Central memory CD8-positive, alpha-beta T cell (primary cell): Measurements from ENCODE around the gene NXF1.

ENCODE experiments used
- ATAC-seq: fragments of 150-1000 bp; cut with Tn5 transposase; replicated peaks from 2 replicates; pipeline ENCODE4 v1.10.0; 2022; ENCODE audit warnings: mild to moderate bottlenecking, moderate FRiP score, moderate number of reproducible peaks; ENCODE audit not compliant: poor library complexity, severe bottlenecking; ENCODE audit errors: extremely low read depth
- DNase-seq, 2 donors: peaks; one replicate each; pipeline ENCODE4 v3.0.0; 2021; ENCODE audit warnings: low spot score in 2 of 2
- H3K27ac Mint-ChIP-seq: one replicate; pipeline ENCODE4 v1.8.0; 2022; ENCODE audit warnings: low read depth, mild to moderate bottlenecking, moderate library complexity, mixed read lengths
- H3K27me3 Mint-ChIP-seq: one replicate; pipeline ENCODE4 v1.8.0; 2022; ENCODE audit warnings: mixed read lengths
- H3K36me3 Mint-ChIP-seq: one replicate; pipeline ENCODE4 v1.8.0; 2022; ENCODE audit warnings: mild to moderate bottlenecking, moderate library complexity, mixed read lengths; ENCODE audit not compliant: insufficient read depth
- H3K4me1 Mint-ChIP-seq: one replicate; pipeline ENCODE4 v1.8.0; 2022; ENCODE audit warnings: mixed read lengths
- H3K4me3 Mint-ChIP-seq: one replicate; pipeline ENCODE4 v1.8.0; 2022; ENCODE audit warnings: mild to moderate bottlenecking, moderate library complexity, mixed read lengths
- H3K9me3 Mint-ChIP-seq: one replicate; pipeline ENCODE4 v1.8.0; 2022; ENCODE audit warnings: mixed read lengths

Gene NXF1

DNA sequence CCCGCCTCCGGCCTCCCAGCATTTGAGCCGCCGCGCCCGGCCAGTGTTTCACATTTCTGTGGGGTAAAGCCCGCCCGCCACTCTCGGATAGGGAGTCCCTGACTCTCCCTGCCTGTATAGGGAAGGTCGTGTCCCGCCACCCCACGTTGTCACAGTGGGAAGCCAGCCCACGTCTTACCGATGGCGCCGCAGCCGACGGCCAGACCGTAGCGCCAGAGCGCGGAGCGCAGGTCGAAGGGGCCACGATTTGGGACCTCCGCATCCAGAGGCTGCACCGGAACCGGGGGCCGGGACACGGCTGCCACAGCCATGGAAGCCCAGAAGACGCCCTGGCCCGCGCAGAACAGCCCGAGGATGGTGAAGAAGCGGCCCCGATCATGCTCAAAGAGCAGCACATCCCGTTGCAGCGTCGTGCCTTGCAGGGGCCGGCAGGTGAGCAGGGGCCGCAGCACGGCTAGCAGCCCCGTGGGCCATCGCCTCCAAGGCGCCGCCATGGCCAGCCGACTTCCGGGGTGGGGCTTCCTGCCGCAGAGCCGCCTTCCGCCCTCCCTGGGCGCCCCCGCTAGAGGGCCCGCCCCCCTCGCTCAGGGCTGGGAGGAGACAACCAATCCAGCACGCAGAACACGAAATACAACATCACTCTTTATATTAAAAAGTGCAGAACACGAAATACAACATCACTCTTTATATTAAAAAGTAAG is 13.6 kb downstream of the NXF1 start, which contains the start of gene TMEM223:
TSS of gene TMEM223 (minus strand) at position 506 of the 701 bp plus-strand sequence. CDS start at position 494, 12 bp downstream.
- Mint-ChIP-seq H3K4me1 (peaks cover 51% of the 10 kb centered on the region), H3K27ac (peak within 1 kb of the TSS; percentile 83), H3K9me3 (no peaks in the 10 kb centered on the region), H3K36me3 (peaks cover 51% of the 10 kb centered on the region), H3K27me3 (no peaks in the 10 kb centered on the region), H3K4me3 (peak within 1 kb of the TSS; percentile 97)
- ATAC-seq (peak; percentile 73), DNase-seq (peak; percentile 80 to 83)

DNA sequence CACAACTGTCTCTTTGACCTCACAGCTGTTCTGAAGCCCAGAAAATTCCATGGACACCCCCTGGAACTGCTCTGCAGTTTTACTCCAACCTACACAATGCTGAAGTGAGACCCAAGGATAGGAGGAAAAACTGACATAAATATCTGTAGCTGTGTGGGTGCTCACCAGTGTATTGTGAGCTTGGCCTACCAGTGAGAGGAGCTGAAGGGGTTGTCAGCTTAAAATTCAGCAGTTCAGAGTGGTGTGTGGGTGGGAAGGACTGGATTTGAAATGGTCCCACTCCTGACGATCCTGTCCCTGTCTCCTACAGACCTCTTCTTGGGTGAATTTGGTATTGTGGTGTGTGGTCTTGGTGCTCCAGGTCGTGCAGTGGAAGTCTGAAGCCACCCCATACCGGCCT is 15.7 kb downstream of the NXF1 start:
- DNase-seq (no peak), ATAC-seq (no peak)
- peak overlapping the region; percentile 97 for H3K4me3 Mint-ChIP-seq
- peaks cover 53% of the 10 kb centered on the region for H3K4me1 Mint-ChIP-seq
- peak overlapping the region; percentile 74 for H3K27ac Mint-ChIP-seq
- H3K9me3 Mint-ChIP-seq = no peaks in the 10 kb centered on the region
- H3K36me3 Mint-ChIP-seq = peaks cover 39% of the 10 kb centered on the region
- no peaks in the 10 kb centered on the region for H3K27me3 Mint-ChIP-seq

DNA sequence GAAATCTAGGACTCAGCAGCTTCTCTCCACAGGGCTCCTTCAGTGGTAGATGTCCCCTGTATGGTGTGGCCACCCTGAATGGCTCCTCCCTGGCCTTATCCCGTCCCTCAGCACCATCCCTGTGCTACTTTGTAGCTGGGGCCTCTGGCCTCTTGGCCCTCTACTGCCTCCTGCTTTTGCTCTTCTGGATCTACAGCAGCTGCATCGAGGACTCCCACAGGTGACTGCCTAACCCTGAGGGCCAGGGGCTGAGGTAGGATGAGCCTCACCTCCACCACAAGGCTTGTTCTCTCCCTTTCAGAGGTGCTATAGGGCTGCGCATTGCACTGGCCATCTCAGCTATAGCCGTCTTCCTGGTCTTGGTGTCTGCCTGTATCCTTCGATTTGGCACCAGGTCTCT is 16.2 kb downstream of the NXF1 start:
- DNase-seq = no peak
- H3K4me3 Mint-ChIP-seq = peak overlapping the region; percentile 97
- peak overlapping the region; percentile 74 for H3K27ac Mint-ChIP-seq
- no peaks in the 10 kb centered on the region for H3K9me3 Mint-ChIP-seq
- peaks cover 34% of the 10 kb centered on the region for H3K36me3 Mint-ChIP-seq
- peaks cover 48% of the 10 kb centered on the region for H3K4me1 Mint-ChIP-seq
- ATAC-seq = no peak
- H3K27me3 Mint-ChIP-seq = no peaks in the 10 kb centered on the region

DNA sequence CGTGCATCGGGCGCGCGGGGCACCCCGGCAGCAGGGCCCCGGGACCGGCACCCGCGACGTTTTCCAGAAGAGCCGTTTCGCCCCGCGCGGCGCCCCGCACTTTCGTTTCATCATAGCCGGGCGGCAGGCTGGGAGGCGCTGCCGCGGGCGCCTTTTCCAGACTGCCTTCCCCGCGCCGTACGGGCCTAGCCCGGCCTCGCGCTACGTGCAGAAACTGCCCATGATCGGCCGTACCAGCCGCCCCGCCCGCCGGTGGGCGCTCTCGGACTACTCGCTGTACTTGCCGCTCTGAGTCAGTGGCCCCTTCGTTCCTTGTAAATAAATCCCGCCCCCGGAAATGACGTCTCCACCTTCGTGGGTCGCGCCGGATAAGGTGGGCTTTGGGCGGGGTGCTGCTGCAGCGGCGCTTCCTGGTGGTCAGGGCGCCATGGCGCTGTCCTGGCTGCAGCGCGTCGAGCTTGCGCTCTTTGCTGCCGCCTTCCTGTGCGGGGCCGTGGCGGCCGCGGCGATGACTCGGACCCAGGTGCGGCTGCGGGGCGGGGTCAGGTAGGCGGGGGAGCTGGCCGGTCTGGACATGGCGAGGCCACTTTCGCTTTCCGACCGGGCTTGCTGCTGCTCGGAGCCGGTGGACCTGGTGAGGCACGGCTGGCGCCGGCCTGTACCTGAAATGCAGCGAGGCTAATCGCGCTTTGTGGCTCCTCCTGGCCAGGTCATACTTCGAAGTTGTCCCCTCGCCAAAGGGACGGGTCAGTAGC is 18.1 kb downstream of the NXF1 start, which contains the start of gene TMEM179B:
TSS of gene TMEM179B (plus strand) at position 398 of the 755 bp plus-strand sequence. CDS start at position 428, 30 bp downstream.
- Mint-ChIP-seq H3K4me1 (peaks cover 48% of the 10 kb centered on the region), H3K4me3 (peak within 1 kb of the TSS; percentile 97), H3K36me3 (peaks cover 30% of the 10 kb centered on the region), H3K27ac (peak within 1 kb of the TSS; percentile 91), H3K9me3 (no peaks in the 10 kb centered on the region), H3K27me3 (no peaks in the 10 kb centered on the region)
- ATAC-seq (peak; percentile 78), DNase-seq (peak; percentile 95 to 97)

DNA sequence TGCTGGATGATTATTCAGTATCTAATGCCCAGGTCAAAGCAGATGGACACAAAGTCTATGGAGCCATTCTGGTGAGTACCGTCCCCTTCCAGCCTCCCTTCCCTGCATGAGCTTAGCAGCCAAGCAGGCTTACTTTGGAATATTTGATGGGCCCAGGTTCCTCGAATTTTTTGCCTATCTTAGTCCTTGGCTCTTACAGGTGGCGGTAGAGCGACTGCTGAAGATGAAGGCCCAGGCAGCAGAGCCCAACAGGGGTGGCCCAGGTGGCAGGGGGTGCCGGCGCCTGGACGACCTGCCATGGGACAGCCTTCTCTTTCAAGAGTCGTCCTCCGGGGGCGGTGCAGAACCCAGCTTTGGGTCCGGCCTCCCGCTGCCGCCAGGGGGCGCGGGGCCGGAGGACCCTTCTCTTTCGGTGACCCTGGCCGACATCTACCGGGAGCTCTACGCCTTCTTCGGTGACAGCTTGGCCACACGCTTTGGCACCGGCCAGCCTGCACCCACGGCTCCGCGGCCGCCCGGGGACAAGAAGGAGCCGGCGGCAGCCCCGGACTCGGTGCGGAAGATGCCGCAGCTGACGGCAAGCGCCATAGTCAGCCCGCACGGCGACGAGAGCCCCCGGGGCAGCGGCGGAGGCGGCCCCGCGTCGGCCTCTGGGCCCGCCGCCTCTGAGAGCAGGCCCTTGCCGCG is 18.8 kb downstream of the NXF1 start:
- H3K9me3 Mint-ChIP-seq = no peaks in the 10 kb centered on the region
- H3K4me1 Mint-ChIP-seq = peaks cover 43% of the 10 kb centered on the region
- peak overlapping the region; percentile 97 for H3K4me3 Mint-ChIP-seq
- ATAC-seq = peak; percentile 75
- H3K36me3 Mint-ChIP-seq = peaks cover 27% of the 10 kb centered on the region
- peak overlapping the region; percentile 91 for H3K27ac Mint-ChIP-seq
- DNase-seq = peak; percentile 77 to 80
- no peaks in the 10 kb centered on the region for H3K27me3 Mint-ChIP-seq

DNA sequence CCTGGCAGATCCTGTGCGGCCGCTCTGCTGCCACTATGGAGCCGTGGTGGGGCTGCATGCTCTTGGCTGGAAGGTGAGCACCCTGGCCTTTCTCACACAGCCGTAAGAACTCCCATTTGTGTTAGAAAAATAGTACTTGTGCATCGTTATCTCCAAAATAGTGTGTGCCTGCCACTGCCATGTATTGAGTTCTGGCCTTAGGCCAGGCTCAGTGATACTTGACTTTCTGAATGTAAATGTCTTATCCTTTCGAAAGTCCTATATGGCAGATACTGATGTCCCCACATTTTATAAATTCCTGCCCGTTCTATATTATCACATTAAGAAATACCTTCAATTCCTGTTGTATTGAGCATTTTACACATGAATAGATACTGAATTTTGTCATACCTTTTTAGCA is 22.5 kb downstream of the NXF1 start:
- Mint-ChIP-seq H3K36me3 (peaks cover 32% of the 10 kb centered on the region), H3K4me1 (peaks cover 14% of the 10 kb centered on the region), H3K9me3 (no peaks in the 10 kb centered on the region), H3K4me3 (no peak overlapping the region), H3K27ac (no peak overlapping the region), H3K27me3 (no peaks in the 10 kb centered on the region)
- no peak for ATAC-seq
- no peak for DNase-seq

DNA sequence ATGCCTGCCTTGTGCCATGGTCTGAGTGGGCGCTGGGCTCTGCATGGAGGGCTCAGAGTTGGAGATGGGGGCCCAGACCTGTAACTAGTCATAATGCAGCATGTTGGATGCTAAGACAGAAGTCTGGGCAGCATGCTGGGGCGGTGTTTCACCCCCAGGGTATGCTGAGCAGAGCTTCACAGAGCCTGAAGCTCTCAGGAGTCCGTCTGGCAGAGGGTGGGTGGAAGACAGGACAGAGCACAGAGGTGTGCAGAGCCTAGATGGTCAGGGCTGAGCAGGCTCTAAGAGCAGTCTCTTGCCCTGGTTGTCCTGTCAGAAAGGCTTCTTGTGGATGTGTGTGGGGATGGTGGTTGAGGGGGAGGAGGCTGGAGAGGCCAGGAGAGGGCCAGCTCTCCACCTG is 26.8 kb downstream of the NXF1 start:
- H3K4me1 Mint-ChIP-seq = peaks cover 5% of the 10 kb centered on the region
- no peak overlapping the region for H3K4me3 Mint-ChIP-seq
- peaks cover 19% of the 10 kb centered on the region for H3K36me3 Mint-ChIP-seq
- DNase-seq = no peak
- ATAC-seq = no peak
- no peaks in the 10 kb centered on the region for H3K9me3 Mint-ChIP-seq
- no peak overlapping the region for H3K27ac Mint-ChIP-seq
- no peaks in the 10 kb centered on the region for H3K27me3 Mint-ChIP-seq

DNA sequence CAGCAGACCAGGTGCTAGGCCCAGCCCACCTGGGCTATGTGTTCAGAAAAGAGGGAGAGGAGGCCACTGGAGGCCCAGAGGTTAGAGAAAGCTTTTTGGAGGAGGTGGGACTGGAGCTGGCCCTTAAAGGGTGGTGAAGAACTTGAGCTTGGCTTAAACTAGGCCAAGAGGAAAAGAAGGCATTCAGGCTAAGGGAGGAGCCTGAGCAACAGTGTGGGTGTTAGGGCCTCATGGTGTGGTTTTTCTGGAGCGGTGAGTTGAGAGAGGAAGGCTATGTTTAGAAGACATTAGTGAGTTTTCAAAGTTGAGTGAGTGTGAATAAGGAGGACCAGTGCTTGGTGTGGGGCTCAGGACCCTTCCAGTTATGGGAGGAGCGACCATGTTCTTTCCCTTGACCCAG is 27.9 kb downstream of the NXF1 start:
- Mint-ChIP-seq H3K4me3 (no peak overlapping the region), H3K4me1 (peaks cover under 1% of the 10 kb centered on the region), H3K27ac (no peak overlapping the region), H3K27me3 (no peaks in the 10 kb centered on the region), H3K9me3 (no peaks in the 10 kb centered on the region), H3K36me3 (peaks cover 13% of the 10 kb centered on the region)
- DNase-seq (no peak), ATAC-seq (no peak)

DNA sequence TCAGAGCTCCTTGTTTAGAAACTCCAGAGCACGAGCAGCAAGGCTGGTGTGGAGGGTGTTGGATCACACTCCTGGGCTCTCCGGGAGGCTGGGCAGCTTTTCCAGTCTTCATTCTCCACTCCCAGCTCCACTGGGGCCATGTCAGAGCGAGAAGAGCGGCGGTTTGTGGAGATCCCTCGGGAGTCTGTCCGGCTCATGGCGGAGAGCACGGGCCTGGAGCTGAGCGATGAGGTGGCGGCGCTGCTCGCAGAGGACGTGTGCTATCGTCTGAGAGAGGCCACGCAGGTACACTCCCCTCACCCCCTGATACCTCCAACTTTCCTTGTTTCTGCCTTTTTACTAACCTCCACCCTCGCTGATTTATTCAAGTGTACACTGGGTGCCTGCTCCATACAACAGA is 29.6 kb downstream of the NXF1 start:
- DNase-seq (no peak), ATAC-seq (no peak)
- H3K27me3 Mint-ChIP-seq = no peaks in the 10 kb centered on the region
- H3K27ac Mint-ChIP-seq = no peak overlapping the region
- H3K9me3 Mint-ChIP-seq = no peaks in the 10 kb centered on the region
- peaks cover 14% of the 10 kb centered on the region for H3K4me1 Mint-ChIP-seq
- H3K36me3 Mint-ChIP-seq = peaks cover 16% of the 10 kb centered on the region
- H3K4me3 Mint-ChIP-seq = no peak overlapping the region

DNA sequence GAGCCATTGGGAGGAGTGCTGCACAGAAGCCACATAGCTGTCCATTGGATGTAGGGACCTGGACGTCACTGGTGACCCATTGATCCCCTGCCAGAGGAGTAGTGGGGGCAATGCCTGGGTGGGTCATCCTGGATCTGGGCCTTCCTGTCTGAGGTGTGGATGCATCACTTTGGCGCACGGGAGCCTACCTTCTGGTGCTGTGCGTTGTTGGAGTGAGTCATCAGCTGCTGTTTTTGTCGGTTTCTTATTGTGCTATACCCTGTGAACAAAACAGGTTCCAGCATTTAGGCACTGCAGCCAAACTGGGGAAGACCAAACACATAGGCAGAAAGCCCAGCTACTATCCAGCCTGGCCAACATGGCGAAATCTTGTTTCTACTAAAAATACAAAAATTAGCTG is 30.8 kb downstream of the NXF1 start:
- Mint-ChIP-seq H3K4me3 (no peak overlapping the region), H3K9me3 (no peaks in the 10 kb centered on the region)
- no peak for ATAC-seq

DNA sequence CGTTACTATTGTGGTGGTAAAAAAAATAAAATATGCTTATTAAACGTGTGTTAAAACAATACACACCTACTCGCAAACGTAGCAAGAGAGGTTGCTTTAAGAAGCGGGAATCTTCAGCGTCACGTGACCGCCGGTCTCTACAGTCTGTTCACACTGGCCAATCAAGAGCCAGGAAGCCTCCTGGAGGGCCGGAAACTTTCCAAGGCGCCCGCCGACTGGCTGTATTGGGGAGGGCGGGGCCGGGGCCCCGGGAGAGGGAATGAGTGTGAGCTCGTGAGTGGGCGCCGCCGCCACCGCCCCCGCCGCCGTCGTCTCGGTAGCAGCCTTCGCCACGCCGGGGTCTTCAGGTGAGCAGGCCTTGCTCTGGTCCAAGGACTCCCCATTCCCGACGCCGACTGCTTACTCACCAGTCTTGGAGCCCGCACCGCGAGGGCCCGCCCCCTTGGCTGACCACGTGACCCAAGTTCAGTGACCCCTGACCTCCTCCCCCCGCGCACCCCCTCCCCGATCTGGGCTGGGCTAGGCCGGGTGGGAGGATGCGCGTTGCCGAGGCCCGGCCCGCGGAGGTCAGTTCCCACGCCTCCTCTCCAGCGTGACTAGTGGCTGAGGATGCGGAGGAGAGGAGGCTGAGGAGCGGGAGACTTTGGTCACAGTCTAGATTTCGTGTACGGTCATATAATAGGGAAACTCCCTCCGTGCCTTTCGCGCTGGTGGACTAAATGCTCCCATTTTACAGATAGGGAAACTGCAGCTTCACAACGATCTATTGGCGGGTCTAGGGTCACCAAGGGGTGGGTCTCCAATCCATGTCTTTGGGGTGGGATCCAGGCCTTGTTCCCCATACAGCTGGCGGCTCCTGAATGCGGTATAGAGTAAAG is 33.9 kb downstream of the NXF1 start, which contains the start of gene TAF6L:
TSS of gene TAF6L (plus strand) at position 253 of the 878 bp plus-strand sequence. CDS start 4,388 bp downstream, outside the sequence.
- H3K27ac Mint-ChIP-seq = peak within 1 kb of the TSS; percentile 96
- H3K27me3 Mint-ChIP-seq = no peaks in the 10 kb centered on the region
- DNase-seq (peak; percentile 74 to 76), ATAC-seq (peak; percentile 83)
- H3K4me3 Mint-ChIP-seq = peak within 1 kb of the TSS; percentile 94
- peaks cover 9% of the 10 kb centered on the region for H3K36me3 Mint-ChIP-seq
- H3K4me1 Mint-ChIP-seq = peaks cover 22% of the 10 kb centered on the region
- H3K9me3 Mint-ChIP-seq = no peaks in the 10 kb centered on the region

More for the DNA sequence above, 30.8 kb downstream of the NXF1 start:
- DNase-seq = no peak
- H3K4me1 Mint-ChIP-seq = peaks cover 22% of the 10 kb centered on the region
- H3K27ac Mint-ChIP-seq = no peak overlapping the region
- H3K36me3 Mint-ChIP-seq = peaks cover 16% of the 10 kb centered on the region
- H3K27me3 Mint-ChIP-seq = no peaks in the 10 kb centered on the region

DNA sequence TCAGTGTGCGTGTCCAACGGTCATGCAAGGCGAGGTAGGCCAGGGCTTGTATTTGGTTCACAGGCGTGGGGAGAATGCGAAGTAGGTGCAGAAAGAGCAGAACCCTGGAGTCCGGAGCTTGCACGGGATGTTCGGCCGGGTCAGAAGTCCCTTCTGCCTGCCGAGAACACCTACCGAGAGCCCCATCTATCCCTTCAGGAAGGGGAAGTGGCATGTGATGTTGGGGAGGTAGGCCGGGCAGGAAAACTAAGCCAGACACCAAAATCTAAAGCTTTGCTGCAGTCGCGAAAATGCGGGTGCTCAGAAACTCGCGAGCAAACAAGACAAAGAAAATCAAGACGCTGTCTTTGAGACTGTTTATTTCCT is 34.5 kb downstream of the NXF1 start:
- Mint-ChIP-seq H3K27me3 (no peaks in the 10 kb centered on the region), H3K4me1 (peaks cover 22% of the 10 kb centered on the region), H3K9me3 (no peaks in the 10 kb centered on the region), H3K4me3 (peak overlapping the region; percentile 94), H3K36me3 (peaks cover 13% of the 10 kb centered on the region), H3K27ac (peak overlapping the region; percentile 96)
- ATAC-seq = no peak
- no peak for DNase-seq
